HEK293T (cell line): ENCODE data around the gene KLF6.

Source experiments
- CTCF ChIA-PET: fragments of 350-600 bp; formaldehyde crosslinking; extraction: SDS; loops from one replicate; lab custom pipeline; 2021; ENCODE audit warnings: antibody characterized with exemption, inconsistent platforms; lab: Yijun Ruan, JAX
- POLR2A ChIA-PET: fragments of 350-600 bp; formaldehyde crosslinking; extraction: SDS; loops from one replicate; lab custom pipeline; 2020; ENCODE audit warnings: antibody characterized with exemption, inconsistent platforms; lab: Yijun Ruan, JAX
- DNase-seq: peaks from one replicate; pipeline ENCODE4 v3.0.0; 2012; ENCODE audit warnings: mixed read lengths; ENCODE audit errors: extremely low spot score
- ARNT ChIP-seq: fragments of 450-650 bp; IDR thresholded peaks from 2 replicates; pipeline ENCODE4 v1.6.1; 2017; ENCODE audit warnings: mild to moderate bottlenecking
- BHLHE40 ChIP-seq: fragments of 450-650 bp; IDR thresholded peaks from 2 replicates; pipeline ENCODE4 v1.6.1; 2016; ENCODE audit warnings: mild to moderate bottlenecking, moderate library complexity, borderline replicate concordance
- CTBP1 ChIP-seq: fragments of 450-650 bp; IDR thresholded peaks from 2 replicates; pipeline ENCODE4 v1.6.1; 2016; ENCODE audit warnings: borderline replicate concordance
- ELF4 ChIP-seq: fragments of 450-650 bp; IDR thresholded peaks from 2 replicates; pipeline ENCODE4 v1.6.1; 2017; ENCODE audit warnings: antibody characterized with exemption
- FOXA1 ChIP-seq: fragments of 450-650 bp; IDR thresholded peaks from 2 replicates; pipeline ENCODE4 v1.6.1; 2016; ENCODE audit warnings: mild to moderate bottlenecking
- FOXK2 ChIP-seq: fragments of 450-650 bp; IDR thresholded peaks from 2 replicates; pipeline ENCODE4 v1.6.1; 2016; ENCODE audit warnings: mild to moderate bottlenecking
- FOXM1 ChIP-seq: fragments of 450-650 bp; IDR thresholded peaks from 2 replicates; pipeline ENCODE4 v1.6.1; 2017; ENCODE audit warnings: mild to moderate bottlenecking, borderline replicate concordance
- HDGF ChIP-seq: fragments of 450-650 bp; IDR thresholded peaks from 2 replicates; pipeline ENCODE4 v1.6.1; 2017; ENCODE audit warnings: antibody characterized with exemption, borderline replicate concordance
- L3MBTL2 ChIP-seq: fragments of 450-650 bp; conservative IDR thresholded peaks from 2 replicates; pipeline ENCODE4 v1.6.1; 2016; ENCODE audit warnings: mild to moderate bottlenecking
- LEF1 ChIP-seq: fragments of 450-650 bp; IDR thresholded peaks from 2 replicates; pipeline ENCODE4 v1.6.1; 2017; ENCODE audit warnings: mild to moderate bottlenecking, borderline replicate concordance
- NFRKB ChIP-seq: fragments of 450-650 bp; IDR thresholded peaks from 2 replicates; pipeline ENCODE4 v1.6.1; 2016; ENCODE audit warnings: mild to moderate bottlenecking, moderate library complexity
- PKNOX1 ChIP-seq: fragments of 450-650 bp; IDR thresholded peaks from 2 replicates; pipeline ENCODE4 v1.6.1; 2016
- SP1 ChIP-seq: fragments of 450-650 bp; IDR thresholded peaks from 2 replicates; pipeline ENCODE4 v1.6.1; 2017
- SUZ12 ChIP-seq: fragments of 450-650 bp; IDR thresholded peaks from 2 replicates; pipeline ENCODE4 v1.6.1; 2016; ENCODE audit warnings: mild to moderate bottlenecking
- TARDBP ChIP-seq: fragments of 450-650 bp; IDR thresholded peaks from 2 replicates; pipeline ENCODE4 v1.6.1; 2016
- ZNF384 ChIP-seq: fragments of 450-650 bp; IDR thresholded peaks from 2 replicates; pipeline ENCODE4 v1.6.1; 2016

The KLF6 gene

GRCh38 chr10:3780771-3781467, 4.1 kb downstream of the KLF6 start:
- POLR2A ChIA-PET: no interaction called here
- CTCF ChIA-PET: interaction anchor here (0.6 kb wide), 1 partner anchor 661 kb away, joined by 3 read pairs; no protein-coding TSS in a partner anchor
- TF ChIP-seq TARDBP (no peak), SP1 (no peak), L3MBTL2 (no peak), PKNOX1 (no peak), FOXK2 (no peak), HDGF (no peak)

GRCh38 chr10:3780021-3780770, 4.8 kb downstream of the KLF6 start:
- ChIA-PET POLR2A (no interaction called here), CTCF (interaction anchor here (0.6 kb wide), 1 partner anchor 660 kb away, joined by 3 read pairs; no protein-coding TSS in a partner anchor)
- TF ChIP-seq BHLHE40: no peak
- no peak for TF ChIP-seq ELF4
- no peak for TF ChIP-seq TARDBP
- no peak for TF ChIP-seq NFRKB
- no peak for TF ChIP-seq ZNF384
- no peak for TF ChIP-seq LEF1
- no peak for DNase-seq

More at GRCh38 chr10:3780771-3781467, 4.1 kb downstream of the KLF6 start:
- no peak for DNase-seq

GRCh38 chr10:3779158-3779741, 5.8 kb downstream of the KLF6 start:
- no peak for DNase-seq
- TF ChIP-seq TARDBP: no peak
- TF ChIP-seq L3MBTL2: no peak
- TF ChIP-seq SP1: no peak
- TF ChIP-seq LEF1: no peak
- TF ChIP-seq FOXM1: no peak
- TF ChIP-seq ARNT: no peak
- no peak for TF ChIP-seq ZNF384
- no peak for TF ChIP-seq HDGF
- TF ChIP-seq NFRKB: no peak
- TF ChIP-seq ELF4: no peak
- no peak for TF ChIP-seq PKNOX1
- no peak for TF ChIP-seq BHLHE40
- no peak for TF ChIP-seq SUZ12
- no peak for TF ChIP-seq CTBP1
- TF ChIP-seq FOXK2: no peak
- TF ChIP-seq FOXA1: no peak
- CTCF ChIA-PET: no interaction called here
- POLR2A ChIA-PET: interaction anchor here (0.6 to 1.6 kb wide), 2 partner anchors 74 to 149 kb away, joined by 4 to 7 read pairs; no protein-coding TSS in a partner anchor

GRCh38 chr10:3778692-3779157, 6.3 kb downstream of the KLF6 start:
- ChIA-PET CTCF (no interaction called here), POLR2A (interaction anchor here (0.6 to 1.6 kb wide), 4 partner anchors 28 to 148 kb away, joined by 3 to 7 read pairs (median 5); no protein-coding TSS in a partner anchor)
- no peak for TF ChIP-seq ARNT
- no peak for TF ChIP-seq FOXA1
- no peak for TF ChIP-seq NFRKB
- no peak for DNase-seq

GRCh38 chr10:3777981-3778691, 6.9 kb downstream of the KLF6 start:
- CTCF ChIA-PET: no interaction called here
- no peak for DNase-seq
- no peak for TF ChIP-seq PKNOX1
- no peak for TF ChIP-seq FOXK2
- no peak for TF ChIP-seq ZNF384
- no peak for TF ChIP-seq SUZ12
- no peak for TF ChIP-seq ELF4
- no peak for TF ChIP-seq LEF1
- no peak for TF ChIP-seq L3MBTL2
- TF ChIP-seq FOXM1: no peak
- no peak for TF ChIP-seq BHLHE40
- TF ChIP-seq CTBP1: no peak
- no peak for TF ChIP-seq NFRKB
- TF ChIP-seq TARDBP: no peak
- TF ChIP-seq HDGF: no peak
- no peak for TF ChIP-seq SP1
- no peak for TF ChIP-seq ARNT
- no peak for TF ChIP-seq FOXA1
- POLR2A ChIA-PET: interaction anchor here (0.6 to 5.4 kb wide), 6 partner anchors 7 to 576 kb away, joined by 3 to 37 read pairs (median 5); partner anchors contain the start of gene KLF6
